ENCODE measurements around the gene S100B.

DNA sequence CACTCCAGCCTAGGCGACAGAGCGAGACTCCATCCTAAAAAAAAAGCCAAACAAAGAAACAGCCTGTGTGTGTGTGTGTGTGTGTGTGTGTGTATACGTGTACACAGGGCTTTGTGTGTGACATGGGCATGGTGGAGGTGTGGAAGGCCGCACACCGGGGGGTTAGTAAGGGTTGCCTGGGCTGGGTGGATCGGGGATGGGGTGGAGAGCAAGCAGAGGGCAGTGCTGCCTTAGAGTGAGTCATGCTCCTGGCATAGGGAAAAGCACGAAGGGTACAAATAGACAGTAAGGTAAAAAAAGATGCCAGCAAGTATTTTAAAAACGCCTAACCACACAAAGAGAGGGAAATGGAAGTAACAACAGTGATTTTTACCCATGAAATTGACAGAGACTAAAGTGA, 36.8 kb upstream of the S100B start:
- TF ChIP-seq EZH2 (IDR thresholded peaks at IDR 0.05; ENCODE audit: borderline replicate concordance, insufficient read depth, low read depth, low read length, poor library complexity, severe bottlenecking), result no peak
- TF ChIP-seq, protein P1, sequence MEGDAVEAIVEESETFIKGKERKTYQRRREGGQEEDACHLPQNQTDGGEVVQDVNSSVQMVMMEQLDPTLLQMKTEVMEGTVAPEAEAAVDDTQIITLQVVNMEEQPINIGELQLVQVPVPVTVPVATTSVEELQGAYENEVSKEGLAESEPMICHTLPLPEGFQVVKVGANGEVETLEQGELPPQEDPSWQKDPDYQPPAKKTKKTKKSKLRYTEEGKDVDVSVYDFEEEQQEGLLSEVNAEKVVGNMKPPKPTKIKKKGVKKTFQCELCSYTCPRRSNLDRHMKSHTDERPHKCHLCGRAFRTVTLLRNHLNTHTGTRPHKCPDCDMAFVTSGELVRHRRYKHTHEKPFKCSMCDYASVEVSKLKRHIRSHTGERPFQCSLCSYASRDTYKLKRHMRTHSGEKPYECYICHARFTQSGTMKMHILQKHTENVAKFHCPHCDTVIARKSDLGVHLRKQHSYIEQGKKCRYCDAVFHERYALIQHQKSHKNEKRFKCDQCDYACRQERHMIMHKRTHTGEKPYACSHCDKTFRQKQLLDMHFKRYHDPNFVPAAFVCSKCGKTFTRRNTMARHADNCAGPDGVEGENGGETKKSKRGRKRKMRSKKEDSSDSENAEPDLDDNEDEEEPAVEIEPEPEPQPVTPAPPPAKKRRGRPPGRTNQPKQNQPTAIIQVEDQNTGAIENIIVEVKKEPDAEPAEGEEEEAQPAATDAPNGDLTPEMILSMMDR (IDR thresholded peaks at IDR 0.05), result no peak

Measured in B cell (primary cell).